HAP-1 (cell line): ENCODE results near the gene COL25A1.

Source experiments
- DNase-seq, 2 experiments: peaks; one replicate each; pipeline ENCODE4 v3.0.0-alpha.2; 2016 to 2020; ENCODE audit warnings: low spot score in 2 of 2
- H3K27me3 ChIP-seq: fragments of 250-450 bp; sonication (Bioruptor Pico); 2 replicates; pipeline ENCODE4 v1.5.1; 2020; ENCODE audit warnings: low read depth, mild to moderate bottlenecking, moderate library complexity
- H3K36me3 ChIP-seq: fragments of 250-450 bp; sonication (Bioruptor Pico); replicated peaks from 2 replicates; pipeline ENCODE4 v1.5.1; 2020; ENCODE audit warnings: mild to moderate bottlenecking
- H3K4me1 ChIP-seq: fragments of 250-450 bp; sonication (Bioruptor Pico); 2 replicates; pipeline ENCODE4 v1.5.1; 2020; ENCODE audit warnings: mild to moderate bottlenecking
- H3K4me3 ChIP-seq: fragments of 250-450 bp; sonication (Bioruptor Pico); 2 replicates; pipeline ENCODE4 v1.5.1; 2020; ENCODE audit warnings: mild to moderate bottlenecking, moderate library complexity
- H3K9me3 ChIP-seq: fragments of 250-450 bp; sonication (Bioruptor Pico); 2 replicates; pipeline ENCODE4 v1.5.1; 2020; ENCODE audit warnings: mild to moderate bottlenecking, moderate library complexity
- in situ Hi-C: fragments of 300-500 bp; cut with MboI; formaldehyde crosslinking; loops from 3 replicates; pipeline ENCODE4 v1.14.3; 2020; ENCODE audit warnings: low sequenced_read_pairs, inconsistent platforms, mixed read lengths

COL25A1 gene

DNA sequence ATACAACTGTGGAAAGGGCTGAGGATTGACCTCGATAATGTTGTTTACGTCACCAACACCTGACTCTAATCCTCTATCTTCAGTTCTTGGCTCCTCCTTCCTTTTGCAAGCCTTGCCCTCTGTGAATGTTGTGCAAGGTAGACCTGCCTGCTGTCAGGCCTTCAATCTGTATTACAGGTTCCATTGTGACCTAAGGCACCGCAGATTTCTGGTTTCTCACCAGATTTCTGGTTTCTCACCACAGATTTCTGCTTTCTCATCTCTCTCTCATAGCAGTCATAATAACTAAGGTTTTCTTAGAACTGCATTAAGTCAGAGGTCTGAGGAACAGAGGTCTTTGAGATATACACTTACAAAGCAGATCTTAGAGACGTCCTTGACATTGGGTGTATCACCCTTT, 488.1 kb downstream of the COL25A1 start:
- Histone ChIP-seq H3K9me3 (no peaks in the 10 kb centered on the region), H3K4me3 (no peak overlapping the region), H3K27me3 (peaks cover 3% of the 10 kb centered on the region; the same call in 1 of the 2 replicates), H3K4me1 (no peaks in the 10 kb centered on the region), H3K36me3 (no peaks in the 10 kb centered on the region)
- DNase-seq = no peak
- in situ Hi-C loops = no loop called here

DNA sequence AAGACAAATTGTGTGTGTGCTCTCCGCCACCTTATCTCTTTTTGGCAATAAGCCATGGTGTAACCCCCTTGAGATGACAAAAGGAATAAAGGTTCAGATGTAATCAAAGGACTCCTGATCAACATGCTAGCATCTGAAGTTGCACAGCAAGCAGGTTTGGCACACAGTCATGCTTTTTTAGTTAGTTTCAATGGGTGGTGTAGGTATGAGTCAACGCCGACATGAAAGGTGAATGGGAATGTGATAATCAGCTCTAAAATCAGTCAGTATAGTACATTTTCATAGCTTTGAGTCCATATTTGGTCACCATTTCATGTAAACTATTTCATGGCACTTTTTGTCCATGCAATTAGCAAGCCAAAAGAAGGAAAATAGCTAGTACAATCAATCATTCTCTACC, 489.2 kb downstream of the COL25A1 start:
- no peak for DNase-seq
- in situ Hi-C loops = no loop called here
- Histone ChIP-seq H3K4me3 (no peak overlapping the region), H3K27me3 (peaks cover 3% of the 10 kb centered on the region; the same call in 1 of the 2 replicates), H3K4me1 (no peaks in the 10 kb centered on the region), H3K9me3 (no peaks in the 10 kb centered on the region), H3K36me3 (no peaks in the 10 kb centered on the region)

DNA sequence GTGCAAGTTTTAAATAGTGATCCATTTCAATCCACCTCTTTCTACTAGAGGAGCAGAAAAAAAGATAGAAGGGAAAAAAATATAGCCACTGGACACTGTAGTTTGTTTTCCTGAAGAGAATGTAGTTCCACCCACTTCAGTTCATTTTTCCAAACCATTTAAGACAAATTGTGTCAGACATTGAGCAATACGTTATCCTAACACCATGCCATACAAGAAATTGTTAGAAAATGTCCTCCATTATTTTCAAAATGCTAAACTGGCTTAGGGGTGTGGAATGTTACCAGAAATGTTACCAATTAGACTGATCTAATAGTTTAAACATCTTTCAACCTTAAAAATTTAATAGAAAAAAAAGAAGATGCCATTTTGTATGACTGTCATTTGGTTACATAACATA, 491.0 kb downstream of the COL25A1 start:
- H3K4me1 ChIP-seq = no peaks in the 10 kb centered on the region
- no peak for DNase-seq
- no peaks in the 10 kb centered on the region for H3K36me3 ChIP-seq
- in situ Hi-C loops = no loop called here
- H3K9me3 ChIP-seq = no peaks in the 10 kb centered on the region
- peaks cover 3% of the 10 kb centered on the region; the same call in 1 of the 2 replicates for H3K27me3 ChIP-seq
- no peak overlapping the region for H3K4me3 ChIP-seq

DNA sequence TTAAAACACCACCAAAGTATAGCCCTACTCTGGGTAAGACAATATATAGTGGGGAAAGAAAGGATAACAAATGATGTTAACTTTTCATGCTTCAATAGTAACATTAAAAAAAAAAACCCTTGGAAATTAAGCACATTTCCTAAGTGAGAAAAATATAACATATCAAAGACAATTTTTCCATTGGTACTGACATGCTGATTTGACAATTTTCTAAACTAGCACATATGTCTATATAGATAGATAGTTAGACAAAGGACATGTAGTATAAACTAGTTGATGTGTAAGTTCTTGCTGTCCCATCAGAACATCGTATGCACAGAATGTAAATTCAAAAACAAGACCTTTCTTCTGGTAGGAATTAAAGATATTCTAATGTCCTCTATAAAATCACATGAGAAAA, 492.4 kb downstream of the COL25A1 start:
- in situ Hi-C loops = no loop called here
- Histone ChIP-seq H3K36me3 (no peaks in the 10 kb centered on the region), H3K9me3 (no peaks in the 10 kb centered on the region), H3K4me1 (no peaks in the 10 kb centered on the region), H3K27me3 (peaks cover 3% of the 10 kb centered on the region; the same call in 1 of the 2 replicates), H3K4me3 (no peak overlapping the region)
- DNase-seq = no peak

DNA sequence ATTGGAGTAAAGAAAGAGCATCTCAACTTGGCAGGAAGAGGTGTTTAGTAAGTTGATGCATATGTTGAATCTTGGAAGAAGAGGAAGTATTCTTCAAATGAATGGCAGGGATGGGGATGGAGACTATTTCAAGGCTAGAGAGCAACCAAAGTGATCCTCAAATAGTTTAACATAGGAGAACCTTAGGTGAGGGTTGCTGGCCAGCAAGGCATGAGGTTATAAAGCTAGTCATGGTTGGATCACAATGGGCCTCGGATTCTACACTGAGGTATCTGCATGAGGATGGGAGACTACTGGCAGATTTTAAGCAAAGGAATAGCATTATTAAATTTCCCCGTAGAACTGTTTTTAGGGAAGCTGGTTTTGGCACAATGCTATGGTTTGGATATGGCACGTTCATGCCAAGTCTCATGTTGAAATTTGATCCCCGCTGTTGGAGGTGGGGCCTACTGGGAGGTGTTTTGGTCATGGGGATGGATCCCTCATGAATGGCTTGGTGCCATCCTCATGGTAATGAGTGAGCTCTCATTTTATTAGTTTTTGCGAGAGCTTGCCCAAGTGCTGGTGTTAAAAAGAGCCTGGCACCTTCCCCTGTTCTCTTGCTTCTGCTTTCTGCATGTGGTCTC, 497.7 kb downstream of the COL25A1 start:
- H3K4me1 ChIP-seq = no peaks in the 10 kb centered on the region
- no peak for DNase-seq
- H3K36me3 ChIP-seq = no peaks in the 10 kb centered on the region
- H3K4me3 ChIP-seq = no peak overlapping the region
- no peaks in the 10 kb centered on the region for H3K9me3 ChIP-seq
- peaks cover 3% of the 10 kb centered on the region; the same call in 1 of the 2 replicates for H3K27me3 ChIP-seq
- in situ Hi-C loops = no loop called here

DNA sequence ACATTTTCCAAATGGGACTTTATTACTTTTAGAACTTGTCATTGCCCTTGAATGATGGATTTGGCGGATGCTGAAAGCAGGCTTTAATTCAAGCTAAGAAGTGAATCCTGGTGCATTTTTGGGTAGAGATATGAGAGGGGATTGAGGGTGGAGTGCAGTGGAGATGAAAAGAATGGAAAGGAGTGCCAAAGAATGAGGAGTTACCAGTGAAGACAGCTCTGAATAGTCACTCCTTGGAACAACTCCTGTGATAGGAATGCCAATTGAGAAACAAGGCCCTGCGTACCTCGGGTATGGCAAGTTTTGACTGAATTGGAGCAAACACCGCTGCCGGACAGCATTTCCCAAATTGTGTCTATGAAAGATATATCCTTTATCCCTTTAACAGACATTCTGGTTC, 503.2 kb downstream of the COL25A1 start:
- Histone ChIP-seq H3K4me1 (no peaks in the 10 kb centered on the region), H3K27me3 (no peaks in the 10 kb centered on the region), H3K36me3 (no peaks in the 10 kb centered on the region), H3K9me3 (no peaks in the 10 kb centered on the region), H3K4me3 (no peak overlapping the region)
- DNase-seq = no peak
- in situ Hi-C loops = no loop called here

DNA sequence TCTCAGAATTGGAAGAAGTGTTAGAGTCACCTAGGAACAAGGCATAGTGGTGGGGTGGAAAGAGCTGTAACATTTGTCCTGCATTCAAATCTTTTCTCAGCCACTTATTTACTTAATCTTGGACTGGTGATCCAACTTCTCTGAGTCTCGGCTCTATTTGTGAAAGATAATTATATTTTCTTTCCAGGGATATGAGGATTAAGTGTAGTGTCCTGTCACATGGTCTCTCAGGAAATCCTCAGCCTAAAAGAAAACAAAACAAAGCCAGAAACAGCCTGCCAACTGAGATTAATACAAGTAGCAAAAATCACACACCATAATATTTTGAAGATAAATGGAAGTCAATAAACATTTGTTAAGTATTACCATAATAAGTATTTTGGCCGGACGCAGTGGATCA, 506.3 kb downstream of the COL25A1 start:
- Histone ChIP-seq H3K27me3 (no peaks in the 10 kb centered on the region), H3K4me3 (no peak overlapping the region), H3K36me3 (no peaks in the 10 kb centered on the region), H3K4me1 (no peaks in the 10 kb centered on the region), H3K9me3 (no peaks in the 10 kb centered on the region)
- in situ Hi-C loops = no loop called here
- no peak for DNase-seq

DNA sequence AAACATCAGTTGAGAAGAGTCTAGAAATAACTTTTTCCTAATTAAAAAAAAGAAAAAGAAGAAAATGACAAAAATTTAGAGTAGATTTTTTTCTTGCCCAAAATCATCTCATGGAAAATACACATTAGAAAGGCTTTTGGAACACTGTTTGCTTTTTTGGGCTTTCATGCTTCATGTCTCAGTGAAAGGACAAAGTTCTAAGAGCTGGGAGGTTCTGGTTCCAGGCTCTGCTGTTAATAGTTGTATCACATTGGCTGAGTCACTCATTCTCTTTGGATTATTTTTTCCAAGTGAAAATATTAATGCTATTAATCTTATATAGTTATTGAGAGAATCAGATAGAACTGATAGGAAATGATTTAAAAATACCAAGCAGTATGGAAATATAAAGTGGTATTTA, 506.7 kb downstream of the COL25A1 start:
- H3K27me3 ChIP-seq = no peaks in the 10 kb centered on the region
- DNase-seq = no peak
- H3K4me1 ChIP-seq = no peaks in the 10 kb centered on the region
- in situ Hi-C loops = no loop called here
- no peaks in the 10 kb centered on the region for H3K9me3 ChIP-seq
- no peak overlapping the region for H3K4me3 ChIP-seq
- H3K36me3 ChIP-seq = no peaks in the 10 kb centered on the region

DNA sequence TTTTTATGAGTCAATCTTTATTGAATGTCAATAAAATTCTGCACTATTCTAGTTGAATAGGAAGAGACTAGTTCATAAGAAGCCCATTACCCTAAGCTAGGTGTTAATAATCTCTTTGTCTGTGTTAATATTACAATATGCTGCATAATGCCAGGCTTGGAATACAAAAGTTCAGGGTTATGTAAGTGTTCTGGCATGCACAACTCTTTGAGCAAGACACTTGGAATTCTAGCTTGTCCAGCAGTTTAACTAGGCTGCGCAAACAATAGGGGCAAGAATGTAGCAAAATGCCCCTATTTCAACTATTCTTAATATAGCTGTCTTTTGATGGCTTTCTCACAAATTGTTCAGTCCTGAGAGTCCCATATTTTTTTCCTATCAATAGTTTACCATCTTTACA, 508.3 kb downstream of the COL25A1 start:
- Histone ChIP-seq H3K36me3 (no peaks in the 10 kb centered on the region), H3K27me3 (no peaks in the 10 kb centered on the region), H3K4me3 (no peak overlapping the region), H3K4me1 (no peaks in the 10 kb centered on the region), H3K9me3 (no peaks in the 10 kb centered on the region)
- in situ Hi-C loops = no loop called here
- DNase-seq = no peak

DNA sequence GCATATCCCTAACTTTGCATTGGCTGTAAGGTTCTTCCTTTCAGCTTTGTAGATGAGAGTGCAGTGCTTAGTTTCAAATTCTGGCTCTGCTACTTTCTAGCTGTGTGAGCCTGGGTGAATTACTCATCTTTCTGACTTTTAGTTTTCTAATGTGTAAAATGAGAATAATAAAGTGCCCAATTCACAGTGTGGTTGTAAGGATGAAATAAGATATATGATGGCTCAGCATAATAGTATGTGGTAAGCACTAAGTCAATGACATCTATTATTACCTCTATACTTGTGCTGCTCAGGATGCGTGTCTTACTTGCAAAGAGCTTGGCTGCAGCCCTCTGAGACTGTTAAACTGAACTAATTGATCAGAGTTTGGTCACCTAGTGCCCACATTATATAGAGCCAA, 509.0 kb downstream of the COL25A1 start:
- Histone ChIP-seq H3K36me3 (no peaks in the 10 kb centered on the region), H3K4me1 (no peaks in the 10 kb centered on the region), H3K27me3 (no peaks in the 10 kb centered on the region), H3K9me3 (no peaks in the 10 kb centered on the region), H3K4me3 (no peak overlapping the region)
- in situ Hi-C loops = no loop called here
- no peak for DNase-seq

DNA sequence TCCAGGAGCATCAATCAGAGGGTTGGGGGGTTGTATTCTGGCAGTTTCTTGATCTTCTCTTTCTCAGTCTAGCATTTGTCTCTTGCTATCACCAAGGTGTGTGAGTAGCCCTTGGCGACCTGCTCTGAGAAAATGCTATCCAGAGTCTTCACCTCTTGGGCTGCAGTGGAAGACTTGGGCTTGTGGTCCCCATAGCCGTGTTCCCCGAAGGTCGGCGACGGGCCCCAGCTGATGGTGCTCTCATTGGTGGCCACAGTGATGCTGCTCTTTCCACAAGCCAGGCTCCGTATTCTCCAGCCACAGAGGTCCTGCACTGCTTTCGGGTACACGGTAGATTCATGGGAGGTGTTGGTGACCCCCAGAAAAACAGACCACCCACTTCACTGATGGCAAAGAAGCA, 513.7 kb downstream of the COL25A1 start:
- no peak for DNase-seq
- no peaks in the 10 kb centered on the region for H3K36me3 ChIP-seq

DNA sequence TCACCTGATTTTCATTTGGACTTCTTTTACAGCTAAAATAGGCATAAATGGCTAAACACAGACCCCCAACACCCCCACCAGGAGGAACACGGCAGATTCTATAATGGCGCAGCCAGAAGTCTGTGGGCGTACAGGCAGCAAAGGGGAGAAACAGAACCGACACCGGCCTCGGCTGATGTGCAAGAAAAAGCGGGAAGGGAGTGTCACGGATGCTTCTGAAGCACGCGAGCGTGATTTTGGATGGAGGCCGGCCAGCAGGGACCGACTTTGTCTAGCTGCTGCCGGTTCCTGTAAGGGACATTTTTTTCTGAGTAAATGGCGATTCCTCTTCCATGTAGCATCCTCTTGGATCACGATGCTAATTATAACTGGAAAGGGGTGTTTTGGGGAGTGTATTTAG, 514.7 kb downstream of the COL25A1 start:
- H3K27me3 ChIP-seq = no peaks in the 10 kb centered on the region
- H3K4me3 ChIP-seq = no peak overlapping the region
- DNase-seq = no peak
- in situ Hi-C loops = no loop called here
- H3K36me3 ChIP-seq = no peaks in the 10 kb centered on the region
- H3K4me1 ChIP-seq = no peaks in the 10 kb centered on the region
- no peaks in the 10 kb centered on the region for H3K9me3 ChIP-seq

More for the DNA sequence above, 513.7 kb downstream of the COL25A1 start:
- no peak overlapping the region for H3K4me3 ChIP-seq
- no peaks in the 10 kb centered on the region for H3K27me3 ChIP-seq
- in situ Hi-C loops = no loop called here
- H3K9me3 ChIP-seq = no peaks in the 10 kb centered on the region
- H3K4me1 ChIP-seq = no peaks in the 10 kb centered on the region

DNA sequence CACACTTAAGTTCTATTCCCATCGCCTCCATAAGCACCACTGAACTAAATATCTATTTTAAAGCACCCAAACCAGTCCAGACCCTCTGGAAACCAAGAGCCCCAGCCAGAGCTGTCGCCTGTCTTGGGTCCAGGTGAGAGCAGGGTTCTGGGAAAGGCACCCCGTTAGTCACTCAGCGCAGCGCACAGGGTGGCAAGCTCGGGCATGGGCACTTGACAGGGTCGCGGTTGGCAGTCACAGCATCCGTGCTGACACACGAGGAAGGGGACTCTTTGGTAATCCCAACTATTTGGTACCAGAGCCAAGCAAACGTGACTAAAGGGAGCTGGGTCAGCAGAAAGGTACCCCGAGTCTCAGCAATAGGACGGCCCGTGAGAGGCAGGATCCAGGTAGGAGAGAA, 515.4 kb downstream of the COL25A1 start:
- no peaks in the 10 kb centered on the region for H3K36me3 ChIP-seq
- in situ Hi-C loops = no loop called here
- no peak for DNase-seq
- no peaks in the 10 kb centered on the region for H3K9me3 ChIP-seq
- no peak overlapping the region for H3K4me3 ChIP-seq
- no peaks in the 10 kb centered on the region for H3K27me3 ChIP-seq
- H3K4me1 ChIP-seq = no peaks in the 10 kb centered on the region

DNA sequence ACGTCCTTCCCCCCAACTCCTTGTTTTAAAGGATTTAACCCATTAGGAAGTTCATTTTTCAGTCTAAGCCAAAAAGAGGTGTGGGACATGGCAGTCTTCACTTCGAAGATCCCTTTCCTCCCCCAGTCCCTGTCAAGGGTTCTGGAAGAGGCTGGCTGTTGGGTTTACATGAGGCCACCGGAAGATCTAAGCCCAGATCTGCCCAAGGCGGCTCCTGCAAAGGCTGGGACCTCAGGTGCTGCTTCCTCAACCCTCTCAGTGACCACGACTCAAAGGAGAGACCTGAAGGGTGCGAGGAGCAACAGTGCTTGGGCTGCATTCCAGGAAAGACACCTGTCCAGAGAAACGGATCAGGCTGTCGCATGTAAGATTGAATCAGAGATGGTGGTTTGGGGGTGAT, 516.1 kb downstream of the COL25A1 start:
- Histone ChIP-seq H3K36me3 (no peaks in the 10 kb centered on the region), H3K9me3 (no peaks in the 10 kb centered on the region), H3K4me1 (no peaks in the 10 kb centered on the region), H3K27me3 (no peaks in the 10 kb centered on the region), H3K4me3 (no peak overlapping the region)
- DNase-seq = no peak
- in situ Hi-C loops = no loop called here
